ENCODE data around the gene SLC10A7.

Gene SLC10A7

DNA sequence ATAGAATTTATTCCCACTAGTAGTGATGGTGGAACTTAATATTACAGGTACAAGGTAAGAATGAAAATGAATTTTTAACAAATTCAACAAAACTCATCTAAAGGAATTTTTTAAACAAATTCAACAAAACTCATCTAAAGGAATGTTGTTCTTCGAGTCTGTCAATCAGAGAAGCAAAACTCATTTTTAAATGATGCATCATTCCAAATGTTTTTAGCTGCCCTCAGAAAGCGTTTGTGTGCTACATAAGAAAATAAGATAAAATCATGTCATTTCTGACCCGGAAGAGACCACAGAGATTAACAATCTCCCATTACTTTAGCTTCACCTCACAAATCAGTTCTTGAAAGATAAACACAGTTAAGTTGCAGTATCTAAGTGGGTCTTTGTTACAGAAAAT lies 178.0 kb downstream of the SLC10A7 start:
- no peak for DNase-seq

DNA sequence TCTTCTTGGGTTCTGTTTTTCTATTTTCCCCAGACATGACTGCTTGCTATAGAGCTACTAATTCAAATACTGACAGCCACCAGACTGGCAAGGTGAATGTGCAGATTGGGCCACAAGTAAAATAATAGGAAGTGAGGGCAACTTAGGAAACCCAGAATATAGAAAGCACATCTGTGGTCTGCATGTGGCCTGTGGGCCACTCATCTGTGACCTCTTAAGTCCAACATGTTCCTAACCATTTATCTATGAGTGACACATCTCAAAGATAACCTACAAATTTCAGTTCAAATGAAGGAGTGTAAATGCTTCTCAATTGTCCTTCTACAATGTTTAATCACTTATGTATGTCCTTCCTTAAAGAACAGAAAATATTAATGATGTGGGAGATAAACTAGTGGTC lies 178.5 kb downstream of the SLC10A7 start:
- DNase-seq = no peak

DNA sequence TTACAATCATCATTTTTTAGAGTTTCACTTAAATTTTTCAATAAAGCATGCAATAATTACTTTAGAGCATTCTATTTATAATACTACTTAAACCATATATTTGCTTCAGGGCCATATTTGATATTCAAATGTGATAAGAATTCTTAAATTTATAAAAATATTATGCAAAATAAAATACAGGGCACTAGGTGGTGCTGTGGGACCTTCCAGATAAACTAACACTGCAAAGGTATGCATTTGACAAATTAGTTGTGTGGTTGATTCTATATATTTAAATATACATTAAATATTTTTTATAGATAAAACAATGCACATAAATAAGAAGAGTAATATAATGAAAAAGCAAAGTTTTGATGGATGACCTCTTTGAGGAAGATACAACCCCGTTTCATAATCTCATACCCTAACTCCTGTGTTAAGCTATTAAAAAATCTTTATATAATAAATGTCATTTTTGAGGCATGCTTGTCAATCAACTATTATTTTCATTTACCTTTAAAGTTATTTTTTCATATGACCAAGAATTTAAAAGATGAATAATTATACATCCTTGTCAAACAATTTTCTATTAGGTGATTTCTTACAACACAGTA lies 179.0 kb downstream of the SLC10A7 start:
- DNase-seq = peak; percentile 13

DNA sequence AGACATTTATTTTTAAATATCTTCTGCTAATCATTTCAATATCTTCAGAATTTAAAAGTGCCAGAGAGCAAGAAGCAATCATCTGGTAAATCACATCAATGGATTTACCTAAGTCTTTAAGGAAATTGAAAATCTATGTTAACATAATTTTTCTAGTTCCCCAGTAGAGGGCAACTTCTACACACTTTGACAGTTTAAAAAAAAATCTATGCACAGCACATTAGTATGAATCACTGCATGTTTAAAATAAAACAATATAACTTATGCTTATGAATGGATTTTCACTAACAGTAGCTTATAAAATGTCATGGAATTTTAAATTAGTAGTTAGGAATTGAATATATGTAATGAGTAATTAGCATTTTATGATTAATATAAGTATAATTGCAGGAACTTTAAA lies 180.9 kb downstream of the SLC10A7 start:
- DNase-seq = no peak

DNA sequence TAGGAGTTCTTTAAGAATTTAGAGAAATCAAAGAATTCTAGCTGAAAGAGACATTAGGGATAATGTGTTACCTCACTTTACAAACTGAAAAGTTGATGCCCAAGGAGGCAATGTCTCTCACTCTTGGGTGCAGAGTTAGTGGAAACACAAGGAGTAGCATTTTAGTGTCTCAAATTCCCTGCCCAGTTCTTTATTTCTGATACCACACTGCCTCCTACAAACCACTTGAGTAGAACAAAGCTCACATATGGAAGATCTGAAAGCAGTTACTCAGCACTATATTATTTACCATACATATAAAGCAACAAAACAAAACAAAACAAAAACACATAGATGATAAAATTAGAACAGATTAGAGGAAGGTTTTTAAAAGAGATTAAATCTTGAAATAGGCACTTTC lies 183.2 kb downstream of the SLC10A7 start:
- DNase-seq = no peak

DNA sequence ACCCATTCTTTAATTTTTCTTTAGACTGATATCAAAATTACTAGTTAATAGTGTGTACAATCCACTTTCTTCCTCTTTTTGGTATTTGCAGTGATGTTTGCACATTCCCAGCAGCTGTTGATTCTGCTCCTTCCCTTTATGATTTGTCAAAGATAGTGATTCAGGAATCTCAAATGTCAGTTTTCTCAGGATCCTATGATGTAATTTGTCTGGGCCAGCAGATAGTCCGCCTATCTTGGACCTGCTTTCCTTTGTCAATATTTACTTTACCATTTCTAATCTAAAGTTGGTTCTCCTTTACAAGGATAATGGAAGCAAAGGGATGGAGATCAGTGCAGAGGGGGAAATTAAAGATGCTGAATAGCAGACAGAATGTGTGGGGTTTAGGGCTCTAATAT lies 185.3 kb downstream of the SLC10A7 start:
- DNase-seq = no peak

DNA sequence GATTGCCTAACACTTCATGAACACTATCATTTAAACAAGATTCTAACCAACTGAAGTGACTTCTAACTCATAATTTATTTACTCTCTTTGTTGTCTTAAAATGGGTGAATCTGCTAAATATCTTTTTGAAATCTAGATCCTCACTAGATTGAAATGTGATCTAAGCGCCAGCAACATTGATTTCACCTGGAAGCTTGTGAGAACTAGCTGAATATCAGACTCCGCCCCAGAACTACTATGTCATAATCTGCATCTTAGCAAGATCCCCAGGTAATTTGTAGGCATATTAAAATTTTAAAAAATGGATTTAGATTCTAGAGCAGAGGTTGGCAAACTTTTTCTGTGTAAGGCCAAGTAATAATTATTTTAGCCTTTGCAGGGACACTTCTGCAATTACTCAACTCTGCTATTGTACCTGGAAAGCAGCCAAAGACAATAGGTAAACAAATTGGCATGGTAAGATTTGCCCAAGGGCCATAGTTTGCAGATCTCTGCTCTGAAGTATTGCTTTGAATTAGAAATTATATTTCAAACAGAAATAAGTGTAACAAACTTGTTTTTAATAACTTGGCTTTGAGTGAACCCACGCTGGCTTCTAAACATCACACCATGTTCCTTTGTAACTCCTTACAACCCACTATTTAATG lies 185.9 kb downstream of the SLC10A7 start:
- no peak for DNase-seq

DNA sequence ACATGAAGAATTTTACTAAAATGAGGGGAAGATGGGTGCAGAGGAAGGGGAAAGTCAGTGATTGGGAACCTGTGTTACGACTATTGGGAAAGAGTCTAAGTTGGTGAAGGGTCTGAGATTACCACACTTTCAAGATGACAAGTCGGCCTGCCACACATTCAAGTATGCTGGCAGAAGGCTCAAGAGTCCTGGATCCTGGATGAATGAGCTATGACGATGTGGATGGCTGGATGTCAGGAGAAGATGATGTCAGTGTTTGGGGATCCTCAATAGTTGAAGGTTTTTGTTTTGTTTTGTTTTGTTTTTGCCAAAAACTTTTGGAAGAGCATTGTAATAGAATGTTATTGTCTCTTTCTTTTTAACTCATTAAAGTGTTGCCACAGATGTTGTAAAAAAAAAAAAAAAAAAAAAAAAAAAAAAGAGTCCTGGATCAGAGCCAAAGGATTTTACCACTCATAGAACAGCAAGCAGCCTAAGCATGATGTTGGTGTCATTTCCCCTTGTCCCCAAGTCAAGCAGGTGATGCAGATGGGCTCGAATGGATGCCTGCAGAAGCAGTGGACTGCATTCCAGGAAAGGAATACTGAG lies 186.8 kb downstream of the SLC10A7 start:
- no peak for DNase-seq

DNA sequence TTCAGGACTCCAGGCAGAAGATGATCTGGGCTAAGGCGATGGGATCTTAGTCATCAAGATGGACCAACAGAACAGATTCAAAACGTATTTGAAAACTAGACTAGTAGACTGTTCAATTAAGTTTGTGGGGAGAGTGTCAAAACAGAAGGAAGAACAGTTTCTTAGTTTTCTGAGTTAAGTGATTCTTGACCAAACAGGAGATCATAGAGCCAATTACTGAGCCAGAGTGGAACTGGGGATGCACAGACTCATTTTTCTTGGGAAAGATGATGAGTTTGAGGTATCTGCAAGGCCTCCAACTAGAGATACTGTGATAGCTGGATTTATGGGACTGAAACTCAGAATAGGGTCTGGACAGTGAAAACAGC lies 187.9 kb downstream of the SLC10A7 start:
- no peak for DNase-seq

DNA sequence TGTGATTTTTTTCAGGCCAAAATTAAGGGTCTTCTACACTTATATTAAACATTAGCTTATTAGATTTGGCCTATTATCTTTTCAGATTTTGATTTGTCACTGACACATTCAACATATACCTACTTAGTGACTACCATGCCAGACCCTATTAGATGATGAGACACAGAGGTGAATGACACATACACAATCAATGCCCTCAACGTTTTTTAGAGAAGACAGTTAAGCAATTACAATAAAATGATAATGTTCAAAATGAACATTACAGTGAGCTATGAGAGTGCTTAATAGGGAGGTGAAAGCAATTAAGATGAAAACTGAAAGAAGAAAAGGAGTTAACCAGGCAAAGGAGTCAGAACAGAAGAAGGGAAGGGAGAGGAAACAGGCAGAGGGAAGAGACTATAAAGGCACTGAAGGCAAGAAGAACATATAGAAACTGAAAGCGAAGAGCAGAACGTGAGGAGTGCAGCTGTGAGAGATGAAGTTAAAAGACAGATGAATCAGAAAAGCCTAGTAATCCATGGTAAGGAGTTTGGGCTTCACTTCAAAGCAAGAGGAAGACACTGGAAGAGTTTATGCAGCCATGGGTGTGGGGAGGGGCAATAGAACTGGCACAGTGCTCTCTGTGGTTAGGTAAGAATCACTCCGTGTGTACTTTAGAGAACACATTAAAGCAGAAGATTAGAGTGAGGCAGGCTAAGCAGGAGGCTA lies 188.4 kb downstream of the SLC10A7 start:
- DNase-seq = no peak

DNA sequence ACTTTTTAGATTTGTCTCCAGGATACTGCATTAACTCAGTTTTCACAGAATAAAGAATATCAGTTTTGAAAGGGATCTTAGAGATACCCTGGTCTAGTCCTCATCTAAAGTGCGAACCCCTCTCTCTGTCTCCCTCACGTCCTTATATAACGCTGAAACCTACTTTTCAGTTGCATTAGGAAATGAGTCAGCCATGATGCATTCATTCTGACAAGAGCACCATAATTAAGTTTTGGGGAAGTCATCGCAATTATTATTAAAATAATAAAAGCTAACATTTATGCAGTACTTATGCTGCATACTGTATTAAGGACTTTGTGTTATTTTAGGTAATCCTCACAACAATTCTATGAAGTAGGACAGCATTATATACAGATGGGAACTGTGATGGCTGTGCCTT lies 191.3 kb downstream of the SLC10A7 start:
- no peak for DNase-seq

DNA sequence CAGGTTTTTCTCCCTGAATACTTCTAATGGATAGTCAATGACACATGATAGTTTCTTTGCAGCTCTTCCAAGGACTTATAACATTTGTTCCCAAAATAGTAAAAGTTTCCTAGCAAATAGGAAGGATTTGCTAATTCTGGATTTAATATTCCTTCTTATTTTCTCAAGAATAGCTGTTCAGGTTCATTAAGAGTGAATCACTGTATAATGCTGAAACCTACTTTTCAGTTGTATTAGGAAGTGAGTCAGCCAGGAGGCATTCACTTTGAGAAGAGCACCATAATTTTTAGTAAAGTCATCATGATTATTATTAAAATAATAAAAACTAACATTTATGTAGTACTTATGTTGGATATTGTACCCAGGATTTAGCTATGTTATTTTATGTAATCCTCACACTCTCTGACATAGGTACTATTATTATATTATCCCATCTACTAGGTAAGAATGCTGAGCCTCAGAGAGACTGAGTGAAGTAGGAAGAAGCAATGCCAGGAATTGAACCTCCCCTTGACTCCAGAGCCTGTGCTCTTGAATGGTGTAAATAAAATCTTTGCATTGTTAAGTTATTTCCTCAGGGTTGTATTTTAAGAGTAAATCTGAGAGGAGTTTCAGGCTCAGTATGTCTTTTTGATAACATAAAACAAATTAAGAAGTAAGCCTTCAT lies 192.6 kb downstream of the SLC10A7 start:
- DNase-seq = no peak

DNA sequence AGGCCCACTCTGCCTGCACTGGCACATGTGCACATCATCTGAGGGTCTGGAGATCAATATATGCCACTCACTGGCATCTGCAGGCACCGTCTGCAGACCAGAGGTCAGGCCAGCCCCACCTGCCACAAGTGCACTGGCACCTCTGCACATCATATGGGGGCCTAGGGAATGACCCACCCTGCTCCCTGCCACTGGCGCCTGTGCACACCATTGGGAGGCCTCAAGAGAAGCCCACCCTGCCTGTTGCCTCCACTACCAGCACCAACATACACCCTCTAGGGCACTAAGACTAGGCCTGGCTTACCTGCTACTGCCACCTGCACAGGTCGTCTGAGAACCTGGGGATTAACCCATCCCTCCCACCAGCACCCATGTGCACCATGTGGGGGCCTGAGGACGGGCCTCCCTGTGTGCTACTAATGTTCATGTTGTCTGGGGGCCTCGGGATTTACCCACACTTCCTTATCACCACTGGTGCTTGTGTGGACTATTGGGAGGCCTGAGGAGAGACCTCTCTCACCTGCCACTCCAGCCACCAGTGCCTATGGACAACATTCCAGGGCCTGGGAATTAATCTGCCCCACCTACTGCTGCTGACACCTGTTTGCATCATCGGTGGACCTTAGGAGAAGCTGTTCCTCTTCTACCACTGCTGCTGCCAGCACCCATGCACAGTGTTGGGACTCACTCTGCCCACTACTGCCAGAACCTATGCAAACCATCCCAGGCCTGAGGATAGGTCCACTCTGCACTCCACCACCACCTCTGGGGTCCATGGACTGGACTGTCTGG lies 193.7 kb downstream of the SLC10A7 start:
- DNase-seq = no peak

DNA sequence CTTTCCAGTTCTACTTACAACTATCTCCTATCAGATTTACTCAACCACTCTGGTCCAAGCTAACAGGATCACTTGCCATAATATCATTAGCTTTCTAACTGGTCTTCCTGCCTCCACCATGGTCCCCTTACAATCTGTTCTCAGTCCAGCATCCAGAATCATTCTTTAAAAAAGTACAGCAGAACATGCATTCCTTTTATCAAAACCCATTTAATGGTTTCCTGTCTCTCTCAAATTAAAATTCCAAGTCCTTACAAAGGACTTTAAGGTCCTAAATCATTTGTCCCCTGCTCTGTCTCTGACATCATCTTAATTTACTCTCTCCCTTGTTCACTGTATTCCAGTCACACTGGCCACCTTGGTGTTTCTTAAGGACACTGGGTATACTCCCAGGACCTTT lies 202.8 kb downstream of the SLC10A7 start:
- no peak for DNase-seq

DNA sequence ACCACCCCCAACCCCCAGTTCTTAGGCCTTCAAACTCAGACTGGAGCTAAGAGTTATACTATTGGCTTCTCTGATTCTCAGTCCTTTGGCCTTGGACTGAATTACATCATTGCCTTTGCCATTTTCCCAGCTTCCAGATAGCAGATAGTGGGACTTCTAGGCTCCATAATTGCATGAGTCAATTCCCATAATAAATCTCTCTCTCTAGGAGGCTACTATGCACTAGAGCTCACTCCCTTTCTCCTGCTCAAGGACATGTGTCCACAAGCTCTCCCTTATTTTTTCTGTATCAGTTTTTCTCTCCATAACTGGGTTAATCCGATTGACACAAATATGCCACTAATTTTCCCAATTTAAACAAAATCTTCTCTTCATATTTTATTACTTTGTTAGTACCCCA lies 204.0 kb downstream of the SLC10A7 start:
- DNase-seq = no peak

DNA sequence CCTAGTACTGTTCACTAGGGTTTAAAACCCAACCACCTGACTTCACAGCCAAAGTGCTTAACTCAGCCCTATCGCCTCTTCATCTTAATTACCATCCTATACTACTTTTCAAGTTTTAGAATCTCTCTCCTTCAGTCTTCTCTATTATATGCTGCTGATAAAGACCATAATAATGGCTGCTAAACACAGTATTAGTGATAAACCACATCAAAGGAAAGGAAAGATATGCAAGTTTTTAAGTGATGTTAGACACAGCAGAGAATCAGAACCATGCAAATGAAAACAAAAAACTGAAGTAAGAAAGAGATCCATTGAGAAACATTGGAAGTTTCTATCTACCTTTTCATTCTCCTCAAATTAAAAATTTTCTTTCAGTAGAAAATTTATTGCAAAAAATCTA lies 206.6 kb downstream of the SLC10A7 start:
- no peak for DNase-seq

DNA sequence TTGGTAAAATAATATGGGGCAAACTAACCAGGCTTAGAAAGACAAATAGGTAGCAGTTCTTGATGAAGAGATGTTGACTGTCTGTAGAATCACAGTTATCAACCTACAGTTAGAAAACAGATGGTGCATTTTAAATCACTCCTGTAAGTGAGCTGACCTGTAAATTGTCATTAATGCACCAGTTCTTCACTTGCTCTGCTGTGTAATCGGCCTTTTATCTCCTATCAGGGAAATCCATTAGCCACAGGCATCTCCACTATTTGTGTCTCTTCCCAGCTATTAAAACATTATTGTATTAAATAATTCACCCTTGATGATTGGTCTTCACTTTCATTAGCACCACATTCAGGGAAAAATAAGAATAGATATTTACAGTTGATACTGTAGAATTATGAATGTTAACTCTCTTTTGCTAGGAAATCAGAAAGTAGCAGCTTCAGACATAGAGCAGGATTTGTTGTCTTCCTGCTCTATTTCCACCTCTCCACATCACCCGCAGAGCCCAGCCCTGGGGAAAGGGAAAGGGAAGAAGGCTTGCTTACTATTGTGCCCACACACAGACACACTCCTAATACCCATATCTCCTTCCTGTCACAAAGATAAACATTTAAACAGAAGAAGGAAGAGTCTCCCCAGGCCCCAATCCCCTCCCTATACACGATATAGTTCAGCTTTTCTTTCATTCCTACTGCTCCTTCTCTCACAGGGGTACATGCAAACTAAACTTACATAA lies 210.3 kb downstream of the SLC10A7 start:
- no peak for DNase-seq

DNA sequence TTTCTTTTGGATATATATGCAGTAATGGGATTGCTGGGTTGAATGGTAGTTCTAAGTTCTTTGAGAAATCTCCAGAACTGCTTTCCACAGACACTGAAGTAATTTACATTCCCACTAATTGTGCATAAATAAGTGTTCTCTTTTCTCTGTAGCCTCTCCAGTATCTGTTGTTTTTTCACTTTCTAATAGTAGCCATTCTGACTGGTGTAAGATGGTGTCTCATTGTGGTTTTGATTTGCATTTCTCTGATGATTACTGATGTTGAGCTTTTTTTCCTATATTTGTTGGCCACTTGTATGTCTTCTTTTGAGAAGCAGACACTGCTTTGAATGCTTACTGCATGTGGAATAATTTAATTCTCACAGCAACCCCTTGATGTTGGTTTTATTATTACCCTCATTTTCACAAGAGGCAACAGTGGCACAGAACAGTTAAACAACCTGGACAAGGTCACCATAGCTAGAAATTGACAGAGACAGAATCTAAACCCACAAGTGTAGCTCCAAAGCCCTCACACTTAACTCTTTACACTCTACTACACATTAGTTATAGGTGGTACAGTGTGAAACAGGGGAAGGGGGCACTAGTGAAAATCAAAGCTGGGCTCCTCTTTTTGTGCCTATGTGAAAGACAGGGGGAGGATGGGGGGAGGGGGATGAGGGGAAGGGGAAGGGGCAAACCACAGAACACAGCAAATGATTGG lies 211.3 kb downstream of the SLC10A7 start:
- DNase-seq = no peak

DNA sequence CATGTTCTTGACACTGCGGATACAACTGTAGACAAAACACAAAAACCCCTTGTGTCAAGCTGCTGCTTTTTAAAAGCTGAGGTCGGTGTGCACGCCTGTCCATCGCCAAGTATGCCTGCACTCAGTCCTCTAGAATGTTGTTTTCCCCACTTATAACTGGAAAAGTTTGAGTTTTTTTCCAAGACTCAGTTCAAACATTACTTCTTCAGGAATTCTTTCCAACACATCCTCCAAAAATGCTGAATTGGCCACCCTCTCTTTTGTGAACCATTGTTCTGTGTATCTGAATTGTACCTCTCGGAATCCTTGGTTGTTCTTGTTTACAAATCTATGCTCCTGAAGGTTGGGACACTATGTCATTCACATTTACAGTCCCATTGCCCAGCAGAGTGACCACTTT lies 212.8 kb downstream of the SLC10A7 start:
- no peak for DNase-seq

DNA sequence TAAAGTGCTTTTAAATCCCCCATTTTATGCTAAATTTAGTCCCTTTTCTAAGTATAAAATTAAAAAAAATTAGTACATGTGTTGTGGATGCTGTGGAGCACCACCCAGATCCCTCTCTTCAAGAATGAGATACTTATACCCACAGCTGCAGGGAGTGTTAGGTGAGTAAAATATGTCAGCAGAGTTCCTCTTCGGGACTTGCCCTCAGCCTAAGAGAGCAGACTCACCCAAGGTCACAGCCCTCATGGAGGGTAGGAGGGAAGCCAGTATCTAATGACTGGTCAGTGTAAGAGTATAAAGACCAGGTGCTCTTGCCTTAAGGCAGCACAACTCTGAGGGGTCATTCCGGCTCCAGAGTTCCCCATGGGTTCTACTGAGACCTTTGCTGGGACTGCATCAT lies 218.9 kb downstream of the SLC10A7 start:
- DNase-seq = no peak

DNA sequence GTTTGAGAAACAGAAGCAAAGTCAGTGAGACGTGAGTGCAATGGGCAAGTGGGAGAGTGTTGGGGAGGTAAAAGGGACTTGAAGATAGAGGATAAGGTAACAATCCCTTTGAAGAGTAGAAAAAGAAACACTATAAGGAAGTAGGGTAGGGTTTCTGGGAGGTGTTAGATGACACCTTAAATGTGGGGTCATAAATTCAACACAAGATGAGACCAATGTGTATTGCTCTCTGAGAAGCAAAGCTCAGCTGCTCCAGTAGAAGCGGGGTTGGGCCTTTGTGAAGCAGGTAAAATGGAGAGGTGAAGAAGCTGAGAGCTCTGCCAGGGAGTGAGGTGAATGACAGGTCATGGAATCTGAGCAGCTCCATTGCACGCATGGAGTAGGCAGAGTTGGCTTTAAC lies 222.1 kb downstream of the SLC10A7 start:
- DNase-seq = no peak

DNA sequence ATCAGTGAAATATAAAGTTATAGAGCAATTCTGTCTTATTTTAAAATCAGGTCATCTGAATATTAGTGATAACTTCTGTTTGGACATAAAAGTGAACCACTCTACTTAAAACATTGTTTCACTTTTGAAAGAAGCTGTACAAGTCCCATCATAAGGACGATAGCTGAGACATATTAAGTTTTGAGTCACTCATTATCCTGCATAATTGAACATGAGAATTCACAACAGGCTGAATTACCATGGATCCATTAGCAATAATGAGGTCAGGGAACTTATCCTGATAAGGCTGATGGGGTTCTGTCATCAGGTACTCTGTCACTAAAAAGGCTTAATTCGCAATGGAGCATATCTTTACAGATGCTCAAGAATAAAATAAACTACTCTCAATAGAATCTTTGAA lies 227.0 kb downstream of the SLC10A7 start:
- no peak for DNase-seq
